H1 (cell line): ENCODE measurements around the gene CDH22. TPM values are rescaled to one million over a fixed set of nuclear protein-coding genes. Genes with fewer than 3 reads are reported as not detected.

Experiments
- CTCF ChIA-PET: fragments of 300-600 bp; sonication (Branson Sonifier 250); formaldehyde crosslinking; loops from one replicate; lab custom pipeline; 2021; ENCODE audit not compliant: partially characterized antibody; lab: Charles Lee
- POLR2A ChIA-PET: fragments of 300-600 bp; sonication (Branson Sonifier 250); formaldehyde crosslinking; loops from one replicate; lab custom pipeline; 2021; ENCODE audit warnings: inconsistent platforms; ENCODE audit not compliant: partially characterized antibody; lab: Charles Lee
- DNase-seq, 2 experiments: peaks; one replicate each; pipeline versions ENCODE4 v3.0.0 to v3.0.0-alpha.2; 2010 to 2022; ENCODE audit warnings: low spot score in 2 of 2, low read depth in 1 of 2, mixed read lengths in 1 of 2
- FAIRE-seq: peaks from 2 replicates; lab custom pipeline; 2011; peaks lifted over from hg19 to GRCh38; lab: Jason Lieb, UNC
- H2AFZ ChIP-seq: 2 replicates; pipeline ENCODE4 v1.8.1; 2012; ENCODE audit warnings: low read length, inconsistent platforms
- H2AK5ac ChIP-seq: 2 replicates; pipeline ENCODE4 v1.6.1; 2013; ENCODE audit warnings: low read depth, low read length
- H2BK120ac ChIP-seq: replicated peaks from 2 replicates; pipeline ENCODE3; 2013; ENCODE audit warnings: low read depth, low read length, inconsistent platforms
- H2BK12ac ChIP-seq: 2 replicates; pipeline ENCODE4 v1.6.1; 2013; ENCODE audit warnings: low read depth, low read length
- H2BK15ac ChIP-seq: 2 replicates; pipeline ENCODE4 v1.6.1; 2013; ENCODE audit warnings: low read length
- H2BK20ac ChIP-seq: 2 replicates; pipeline ENCODE4 v1.6.1; 2013; ENCODE audit warnings: low read length
- H2BK5ac ChIP-seq: 2 replicates; pipeline ENCODE4 v1.6.1; 2013; ENCODE audit warnings: low read depth, low read length
- H3K14ac ChIP-seq: 2 replicates; pipeline ENCODE4 v1.6.1; 2013; ENCODE audit warnings: inconsistent platforms; ENCODE audit not compliant: insufficient read length
- H3K18ac ChIP-seq: 2 replicates; pipeline ENCODE4 v1.6.1; 2013; ENCODE audit warnings: low read length; ENCODE audit errors: extremely low read depth
- H3K23ac ChIP-seq: 2 replicates; pipeline ENCODE4 v1.6.1; 2013; ENCODE audit warnings: inconsistent platforms; ENCODE audit not compliant: insufficient read length
- H3K23me2 ChIP-seq: 2 replicates; pipeline ENCODE4 v1.6.1; 2013; ENCODE audit warnings: low read depth, low read length
- H3K27ac ChIP-seq: 2 replicates; pipeline ENCODE4 v1.6.1; 2011; ENCODE audit warnings: low read depth, low read length, inconsistent platforms
- H3K27me3 ChIP-seq, 4 experiments: replicated peaks in 1 of 4; 1 replicate in 1 of 4; 2 replicates in 3 of 4; pipeline versions ENCODE4 v1.6.1 to v1.8.1; 2011 to 2013; ENCODE audit warnings: low read length in 3 of 4, mild to moderate bottlenecking in 3 of 4, inconsistent platforms in 2 of 4, mixed read lengths in 2 of 4, moderate library complexity in 1 of 4; ENCODE audit not compliant: control insufficient read depth in 3 of 4, insufficient read depth in 3 of 4; ENCODE audit errors: extremely low read depth in 1 of 4
- H3K36me3 ChIP-seq, 4 experiments: 2 replicates each; pipeline versions ENCODE4 v1.6.1 to v1.8.1; 2011 to 2013; ENCODE audit warnings: mild to moderate bottlenecking in 4 of 4, low read length in 3 of 4, moderate library complexity in 2 of 4, control low read depth in 1 of 4, inconsistent platforms in 1 of 4; ENCODE audit not compliant: insufficient read depth in 4 of 4, control insufficient read depth in 2 of 4
- H3K4ac ChIP-seq: replicated peaks from 2 replicates; pipeline ENCODE3; 2013; ENCODE audit warnings: low read length, low read depth, mixed read lengths, inconsistent platforms; ENCODE audit not compliant: insufficient read length
- H3K4me1 ChIP-seq, 4 experiments: replicated peaks in 1 of 4; 1 replicate in 1 of 4; 2 replicates in 3 of 4; pipeline versions ENCODE4 v1.6.1 to v1.8.1; 2011 to 2013; ENCODE audit warnings: low read length in 3 of 4, inconsistent platforms in 2 of 4, mixed read lengths in 1 of 4; ENCODE audit not compliant: insufficient read depth in 4 of 4, control insufficient read depth in 3 of 4
- H3K4me2 ChIP-seq, 2 experiments: 2 replicates each; pipeline versions ENCODE4 v1.6.1 to v1.8.1; 2011 to 2013; ENCODE audit warnings: low read depth in 2 of 2, low read length in 2 of 2, control low read depth in 1 of 2, inconsistent platforms in 1 of 2, mild to moderate bottlenecking in 1 of 2; ENCODE audit not compliant: insufficient read depth in 1 of 2
- H3K4me3 ChIP-seq, 4 experiments: fragments of 200-600, 300-600 bp in 1 of 4; sonication (generic), shearing (Covaris generic), sonication (Bioruptor Twin) in 1 of 4; 2 replicates each; pipeline versions ENCODE4 v1.5.1 to v1.8.1; 2011 to 2016; ENCODE audit warnings: low read length in 4 of 4, low read depth in 3 of 4, control low read depth in 2 of 4, inconsistent platforms in 2 of 4, mild to moderate bottlenecking in 2 of 4, mixed read lengths in 1 of 4, moderate library complexity in 1 of 4; ENCODE audit not compliant: insufficient read depth in 2 of 4; ENCODE audit errors: extremely low read depth in 1 of 4
- H3K56ac ChIP-seq: replicated peaks from 2 replicates; pipeline ENCODE3; 2013; ENCODE audit warnings: low read depth, mild to moderate bottlenecking, mixed read lengths, low read length, inconsistent platforms; ENCODE audit not compliant: insufficient read length
- H3K79me1 ChIP-seq: 2 replicates; pipeline ENCODE4 v1.6.1; 2013; ENCODE audit warnings: low read depth, low read length, control low read depth
- H3K79me2 ChIP-seq, 2 experiments: 2 replicates each; pipeline versions ENCODE4 v1.6.1 to v1.8.1; 2012 to 2013; ENCODE audit warnings: low read length in 2 of 2, mild to moderate bottlenecking in 2 of 2, inconsistent platforms in 1 of 2; ENCODE audit not compliant: insufficient read depth in 2 of 2, control insufficient read depth in 1 of 2
- H3K9ac ChIP-seq, 4 experiments: replicated peaks in 1 of 4; 1 replicate in 1 of 4; 2 replicates in 3 of 4; pipeline versions ENCODE4 v1.6.1 to v1.8.1; 2011 to 2013; ENCODE audit warnings: low read depth in 3 of 4, low read length in 3 of 4, control low read depth in 2 of 4, mild to moderate bottlenecking in 2 of 4, moderate library complexity in 2 of 4, inconsistent platforms in 1 of 4; ENCODE audit errors: extremely low read depth in 1 of 4
- H3K9me3 ChIP-seq, 2 experiments: 2 replicates each; pipeline versions ENCODE4 v1.6.1 to v1.8.1; 2012 to 2013; ENCODE audit warnings: mild to moderate bottlenecking in 2 of 2, moderate library complexity in 2 of 2, control low read depth in 1 of 2, inconsistent platforms in 1 of 2, low read depth in 1 of 2, low read length in 1 of 2, mixed read lengths in 1 of 2; ENCODE audit not compliant: insufficient read depth in 2 of 2
- H4K20me1 ChIP-seq, 2 experiments: replicated peaks in 1 of 2; 2 replicates each; pipeline versions ENCODE3 to v1.8.1; 2011 to 2013; ENCODE audit warnings: inconsistent platforms in 2 of 2, low read length in 2 of 2, mild to moderate bottlenecking in 1 of 2; ENCODE audit not compliant: insufficient read depth in 2 of 2, control insufficient read depth in 1 of 2
- H4K5ac ChIP-seq: 2 replicates; pipeline ENCODE4 v1.6.1; 2013; ENCODE audit warnings: low read length, low read depth, mixed read lengths, inconsistent platforms; ENCODE audit not compliant: insufficient read length
- H4K8ac ChIP-seq: 2 replicates; pipeline ENCODE4 v1.8.0; 2013; ENCODE audit warnings: mild to moderate bottlenecking, moderate library complexity, low read length, inconsistent platforms; ENCODE audit not compliant: insufficient read depth; ENCODE audit errors: extremely low read depth
- H4K91ac ChIP-seq: replicated peaks from 2 replicates; pipeline ENCODE3; 2013; ENCODE audit warnings: low read length, mixed read lengths, inconsistent platforms; ENCODE audit not compliant: insufficient read length
- JUND ChIP-seq: IDR thresholded peaks from 2 replicates; pipeline ENCODE4 v1.6.1; 2011; ENCODE audit warnings: mild to moderate bottlenecking, improper control_type of control experiment, low read length
- SP2 ChIP-seq: IDR thresholded peaks from 2 replicates; pipeline ENCODE4 v1.6.1; 2012; ENCODE audit warnings: mild to moderate bottlenecking, low read length, inconsistent platforms
- WGBS, 2 experiments: shearing (Covaris generic) in 1 of 2; methylation state at CpG; one replicate each; pipeline versions ENCODE4 v1.1.6 to v1.1.7; 2013 to 2015; ENCODE audit warnings: low lambda C conversion rate in 2 of 2, mixed read lengths in 2 of 2, inconsistent platforms in 1 of 2, low coverage in 1 of 2, missing lambda C conversion rate in 1 of 2; ENCODE audit not compliant: insufficient replicate concordance in 2 of 2, insufficient coverage in 1 of 2, insufficient read length in 1 of 2; ENCODE audit errors: extremely low coverage in 1 of 2, missing lambda C conversion rate in 1 of 2; 5-methylcytosine and 5-hydroxymethylcytosine counted together
- polyA plus RNA-seq, 7 experiments: library from polyadenylated mRNA; depleted of rRNA in 3 of 7; stranded (reverse) in 5 of 7; unstranded in 2 of 7; fragments of >200 nt in 5 of 7; fragments of 200-250 nt in 2 of 7; gene quantifications; 1 replicate in 5 of 7; 2 replicates in 1 of 7; 4 replicates in 1 of 7; pipeline versions ENCODE4 v1.2.1 to v1.2.3, GENCODE V29; 2011 to 2013; ENCODE audit warnings: missing spikeins in 2 of 7, mixed read lengths in 2 of 7
- total RNA-seq: library from RNA; stranded (reverse); fragmentation: NEBNext Ultra II Directional; extraction: Animal tissue kit (Norgen Biotek cat#: 25700); gene quantifications from 2 replicates; pipeline ENCODE4 v1.2.1, GENCODE V29; 2021

The CDH22 gene
- total and polyA plus RNA-seq, 2 of the 8 experiments (the other 6 are each of a cell fraction or from before 2014, with no cell fraction given), result 0.35 to 0.39 TPM

- Histone ChIP-seq H3K14ac (no peak overlapping the region), H3K27ac (no peak overlapping the region), H3K9ac (no peak overlapping the region), H2BK12ac (no peak overlapping the region), H3K36me3 (no peaks in the 10 kb centered on the region), H3K4me2 (no peak overlapping the region), H3K79me2 (no peaks in the 10 kb centered on the region), H3K23me2 (no peaks in the 10 kb centered on the region), H3K27me3 (no peaks in the 10 kb centered on the region), H2BK20ac (no peak overlapping the region), H3K79me1 (no peaks in the 10 kb centered on the region), H2BK15ac (no peak overlapping the region), H2BK5ac (no peak overlapping the region), H2AK5ac (no peak overlapping the region), H4K5ac (no peak overlapping the region), H3K23ac (no peak overlapping the region), H2AFZ (no peak overlapping the region), H2BK120ac (no peak overlapping the region), H4K8ac (no peak overlapping the region), H3K4ac (no peak overlapping the region), H3K18ac (no peak overlapping the region), H3K4me3 (no peak overlapping the region), H3K4me1 (peaks cover 0 to 9% (median 1%) of the 10 kb centered on the region in 4 experiments; a peak in 1 of 7 replicates)
- FAIRE-seq (no peak), DNase-seq (no peak)
- POLR2A ChIA-PET, result no interaction called here
- CTCF ChIA-PET, result interaction anchor here (0.6 to 4.2 kb wide), 11 partner anchors 10 to 159 kb away, joined by 3 to 18 read pairs (median 4); no protein-coding TSS in a partner anchor
- 86% methylated on average over 12 of the region's 12 CpGs; no CpG with 5 or more reads in 1 of the 2 experiments for WGBS, 2 experiments
- TF ChIP-seq SP2 (no peak), JUND (no peak)
- TF ChIP-seq, all 59 proteins: peak for 0
- H3K9me3 ChIP-seq, result no peaks in the 10 kb centered on the region
- H4K91ac ChIP-seq, result no peak overlapping the region
- H3K56ac ChIP-seq, result no peak overlapping the region
- no peaks in the 10 kb centered on the region for H4K20me1 ChIP-seq
These were observed 24.8 kb downstream of the CDH22 start for GRCh38 chr20:46283426-46284039.
